Esophagus mucosa (tissue), 1 donor: ENCODE results near the gene NACC1. TPM values are rescaled to one million over a fixed set of nuclear protein-coding genes. Genes with fewer than 3 reads are reported as not detected.
"Not testable (repeated sequence)": the region's sequence is repeated elsewhere in the genome, so short reads cannot be mapped to it uniquely, and the experiment has no call there.

ENCODE experiments used
- ATAC-seq: fragments of 200-7000 bp; cut with Tn5 transposase; one replicate; pipeline ENCODE4 v1.9.1; 2020
- total RNA-seq: library from RNA; stranded (reverse); gene quantifications from one replicate; pipeline ENCODE4 v1.2.4, GENCODE V29; 2023
- donor health status: DM: yes; HTN: yes; CAD: no.

Gene NACC1
- total RNA-seq, 1 donor from 2014 or later = 40.0 TPM

DNA sequence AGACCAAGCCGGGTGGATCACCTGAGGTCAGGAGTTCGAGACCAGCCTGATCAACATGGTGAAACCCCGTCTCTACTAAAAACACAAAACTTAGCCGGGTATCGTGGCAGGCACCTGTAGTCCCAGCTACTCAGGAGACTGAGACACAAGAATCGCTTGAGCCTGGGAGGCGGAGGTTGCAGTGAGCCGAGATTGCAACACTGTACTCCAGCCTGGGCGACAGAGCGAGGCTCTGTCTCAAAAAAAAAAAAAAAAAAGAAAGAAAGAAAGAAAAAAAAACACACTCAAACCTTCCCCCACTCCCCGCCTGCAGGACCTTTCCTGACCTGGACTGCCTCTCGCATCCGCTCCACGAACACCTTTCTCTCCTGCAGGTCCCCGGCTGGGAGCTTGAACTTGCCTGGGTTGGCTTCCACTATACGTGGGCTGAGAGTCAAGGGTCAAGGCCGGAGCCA is 31.1 kb downstream of the NACC1 start:
- ATAC-seq = not testable (repeated sequence)

DNA sequence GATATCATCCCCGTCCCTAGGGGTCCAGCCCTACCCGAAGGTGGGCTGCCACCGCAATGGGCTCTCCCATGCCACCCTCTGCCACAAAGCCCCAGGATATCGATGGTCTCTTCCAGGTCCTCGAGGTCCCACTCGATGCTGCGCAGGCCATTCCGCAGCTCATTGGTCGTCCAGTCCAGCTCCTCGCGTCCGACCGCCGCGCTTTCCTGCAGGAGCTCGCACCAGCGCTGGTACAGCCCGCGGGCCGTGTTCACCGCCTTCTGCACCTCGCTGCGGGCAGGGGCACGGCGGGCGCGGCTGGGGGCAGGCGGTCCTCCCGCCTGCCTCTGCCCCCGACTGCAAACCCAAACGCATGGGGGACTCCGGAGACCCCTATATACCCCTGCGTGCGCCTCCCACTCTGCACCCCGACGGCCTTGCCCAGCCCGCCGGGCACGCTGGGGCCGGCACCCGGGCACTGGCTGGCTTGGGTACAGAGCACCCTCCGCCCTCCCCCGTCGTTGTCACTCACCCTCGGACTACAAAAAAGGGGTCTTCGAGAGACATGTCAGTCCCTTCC is 31.6 kb downstream of the NACC1 start:
- ATAC-seq = peak; percentile 0

DNA sequence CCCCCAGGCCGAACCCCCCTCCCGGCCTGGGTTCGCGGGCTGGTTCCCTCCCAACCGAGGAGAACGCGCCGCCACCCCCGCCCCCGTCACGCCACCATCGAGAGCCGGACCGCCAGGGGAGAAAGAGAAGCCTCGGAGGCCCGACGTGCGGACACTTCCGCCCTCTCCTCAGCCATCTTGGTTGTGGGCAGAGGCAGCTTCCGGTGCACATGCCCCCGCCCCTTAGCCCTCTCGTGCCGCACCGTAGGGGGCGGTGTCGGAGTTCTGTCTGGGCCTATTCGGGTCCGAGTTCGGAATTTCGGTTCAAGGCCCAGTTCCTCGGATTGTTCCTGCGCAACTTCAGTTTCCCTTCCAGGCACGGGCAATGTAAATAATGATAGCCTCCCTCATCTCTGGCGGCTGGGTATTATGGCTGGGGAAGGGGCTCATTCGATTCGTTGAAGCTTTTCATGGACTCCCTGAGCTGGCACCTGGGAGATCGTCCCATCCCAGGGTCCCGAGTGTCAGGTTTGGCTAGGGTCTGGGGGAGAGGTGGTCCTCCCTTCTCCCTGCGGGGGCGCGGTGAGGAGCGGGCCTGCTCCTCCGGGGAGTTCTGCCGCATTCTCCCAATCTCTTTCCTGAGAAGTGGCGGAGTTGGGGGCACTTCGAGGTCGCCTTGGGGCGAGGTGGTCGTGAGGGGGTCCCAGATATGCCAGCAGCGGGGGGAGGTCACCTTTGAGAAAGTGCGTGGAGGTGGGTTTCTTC is 32.3 kb downstream of the NACC1 start, which contains the start of the genes IER2 and STX10:
Gene IER2 (plus strand): TSS at position 225 of the 744 bp plus-strand sequence. CDS start 2,776 bp downstream, outside the sequence.
Gene STX10 (minus strand): TSS at position 189 of the 744 bp plus-strand sequence. CDS start 202 bp downstream, outside the sequence.
- peak; percentile 65 for ATAC-seq

DNA sequence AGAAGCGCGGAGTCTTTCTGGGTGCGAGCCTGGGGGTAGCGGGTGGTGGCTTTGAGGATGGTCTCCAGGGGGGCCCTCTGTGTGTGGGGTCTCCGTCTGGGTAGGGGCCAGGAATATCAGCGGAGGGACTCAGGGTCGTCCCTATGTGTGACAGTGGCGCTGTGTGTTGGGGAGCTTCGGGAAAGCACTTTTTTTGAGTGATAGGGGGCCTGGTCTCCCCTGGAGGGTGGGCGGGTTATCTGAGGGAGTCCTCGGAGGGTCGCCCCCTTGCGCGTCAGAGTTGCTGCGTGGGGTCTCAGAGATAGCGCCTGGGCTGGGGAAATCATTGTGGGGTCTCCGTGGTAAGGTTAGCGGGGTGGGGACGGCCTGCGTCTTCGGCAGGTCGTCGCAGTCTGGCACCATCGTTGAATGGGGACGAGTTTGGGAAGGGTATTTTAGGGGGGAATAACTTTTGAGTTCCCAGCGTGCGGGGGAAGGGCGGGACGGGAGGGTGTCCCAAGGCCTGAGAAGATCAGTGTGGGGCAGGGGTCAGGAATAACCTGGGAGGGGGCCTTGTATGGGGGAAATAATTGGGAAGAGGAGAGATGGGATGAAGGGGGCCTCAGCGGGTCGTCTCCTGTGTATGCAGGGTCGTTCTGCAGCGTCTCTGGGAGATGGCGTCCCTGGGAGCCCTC is 33.0 kb downstream of the NACC1 start:
- ATAC-seq = no peak

DNA sequence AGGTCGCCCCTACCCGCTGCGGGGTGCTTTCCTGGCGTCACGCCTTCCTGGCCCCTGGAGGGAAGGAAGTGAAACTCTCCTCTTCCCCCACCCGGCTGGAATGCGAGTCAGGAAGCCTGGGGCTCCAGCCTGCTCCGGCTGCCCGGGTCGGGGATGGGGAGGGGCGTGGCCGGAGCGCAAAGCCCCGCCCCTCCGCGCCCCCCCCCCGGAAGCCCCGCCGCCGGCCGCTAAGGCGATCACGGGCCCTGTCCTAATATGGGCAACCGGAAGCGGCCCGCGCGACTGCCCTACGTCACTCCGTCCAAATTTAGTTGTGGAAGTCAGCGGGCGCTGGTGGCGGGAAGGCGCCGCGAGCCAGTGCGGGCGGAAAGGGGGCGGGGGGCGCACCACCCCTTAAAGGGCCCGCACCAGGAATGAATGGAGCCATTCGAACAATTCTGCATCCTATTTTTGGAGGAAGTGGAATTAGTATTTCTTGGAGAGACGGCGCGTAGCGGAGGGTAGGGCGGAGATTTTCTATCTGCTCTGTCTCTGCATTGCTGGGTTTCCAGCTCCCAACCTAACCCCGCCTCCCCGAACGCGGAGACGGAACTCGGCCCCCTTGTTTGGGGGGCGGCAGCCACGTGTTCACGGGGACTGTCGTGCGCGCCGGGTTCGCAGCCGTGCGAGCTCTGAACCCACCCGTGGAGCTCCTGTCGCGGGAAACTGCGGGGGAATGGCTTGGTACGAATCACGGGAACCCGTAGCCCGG is 33.7 kb downstream of the NACC1 start:
- peak; percentile 59 for ATAC-seq

DNA sequence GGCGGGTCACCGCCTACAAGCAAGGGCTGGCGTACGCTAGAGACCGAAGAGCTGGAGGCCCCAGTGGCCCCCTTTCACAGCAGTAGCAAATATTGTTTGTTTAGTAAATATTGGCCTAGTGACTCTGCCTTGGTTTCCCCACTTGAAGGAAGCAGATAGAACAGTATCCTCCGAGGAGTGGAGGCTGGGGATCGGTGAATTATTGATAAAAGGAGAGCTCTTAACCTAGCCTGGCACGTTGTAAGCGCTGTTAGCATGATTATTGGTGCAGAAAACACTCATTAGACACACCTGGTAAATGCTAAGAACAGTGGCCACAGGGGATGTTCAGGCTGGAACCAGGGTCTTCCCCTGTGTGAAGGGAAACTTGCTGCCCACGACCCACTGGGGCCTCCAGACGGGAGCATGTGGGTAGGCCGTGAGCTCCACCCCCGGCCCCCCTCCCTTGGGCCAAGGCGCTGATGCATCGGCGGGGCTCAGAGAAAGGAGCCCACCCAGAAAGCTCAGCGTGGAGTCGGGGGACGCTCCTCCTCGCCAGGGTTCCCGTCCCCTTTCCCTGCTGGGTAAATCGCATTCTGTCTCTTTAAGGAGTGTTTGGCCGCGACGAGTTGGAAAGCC is 34.4 kb downstream of the NACC1 start:
- peak; percentile 0 for ATAC-seq

DNA sequence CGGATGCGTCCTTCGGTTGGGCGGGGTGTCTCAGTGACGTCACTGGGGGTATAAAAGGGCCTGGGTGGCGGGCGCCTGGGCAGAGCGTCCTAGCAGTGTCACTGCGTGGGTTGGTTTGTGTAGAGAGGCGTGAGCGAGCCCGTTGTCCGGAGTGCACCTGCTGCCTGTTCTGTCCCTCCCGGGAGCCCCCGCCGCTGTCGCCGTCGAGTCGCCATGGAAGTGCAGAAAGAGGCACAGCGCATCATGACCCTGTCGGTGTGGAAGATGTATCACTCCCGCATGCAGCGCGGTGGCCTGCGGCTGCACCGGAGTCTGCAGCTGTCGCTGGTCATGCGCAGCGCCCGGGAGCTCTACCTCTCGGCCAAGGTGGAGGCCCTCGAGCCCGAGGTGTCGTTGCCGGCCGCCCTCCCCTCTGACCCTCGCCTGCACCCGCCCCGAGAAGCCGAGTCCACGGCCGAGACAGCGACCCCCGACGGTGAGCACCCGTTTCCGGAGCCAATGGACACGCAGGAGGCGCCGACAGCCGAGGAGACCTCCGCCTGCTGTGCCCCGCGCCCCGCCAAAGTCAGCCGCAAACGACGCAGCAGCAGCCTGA is 35.0 kb downstream of the NACC1 start:
- peak; percentile 46 for ATAC-seq

DNA sequence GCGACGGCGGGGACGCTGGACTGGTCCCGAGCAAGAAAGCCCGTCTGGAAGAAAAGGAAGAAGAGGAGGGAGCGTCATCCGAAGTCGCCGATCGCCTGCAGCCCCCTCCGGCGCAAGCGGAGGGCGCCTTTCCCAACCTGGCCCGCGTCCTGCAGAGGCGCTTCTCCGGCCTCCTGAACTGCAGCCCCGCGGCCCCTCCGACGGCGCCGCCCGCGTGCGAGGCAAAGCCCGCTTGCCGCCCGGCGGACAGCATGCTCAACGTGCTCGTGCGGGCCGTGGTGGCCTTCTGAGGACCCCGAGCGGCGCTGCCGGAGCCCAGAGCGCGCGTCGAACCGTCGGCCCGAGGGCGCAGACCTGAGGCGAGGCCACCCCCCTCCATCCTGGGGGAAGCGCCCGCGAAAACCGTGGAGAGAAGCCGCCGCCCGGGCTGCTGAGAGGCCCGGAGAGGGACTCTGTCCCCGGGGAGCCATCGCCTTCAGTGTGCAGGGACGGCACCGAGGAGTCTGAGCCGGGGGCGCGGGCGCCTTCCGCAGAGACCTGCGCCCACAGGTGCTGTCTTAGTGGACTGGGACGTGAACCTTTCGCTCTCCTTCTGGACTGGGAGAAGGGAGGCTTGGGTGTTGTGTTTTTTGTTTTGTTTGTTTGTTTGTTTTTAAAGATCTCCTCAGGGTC is 35.6 kb downstream of the NACC1 start:
- ATAC-seq = no peak

DNA sequence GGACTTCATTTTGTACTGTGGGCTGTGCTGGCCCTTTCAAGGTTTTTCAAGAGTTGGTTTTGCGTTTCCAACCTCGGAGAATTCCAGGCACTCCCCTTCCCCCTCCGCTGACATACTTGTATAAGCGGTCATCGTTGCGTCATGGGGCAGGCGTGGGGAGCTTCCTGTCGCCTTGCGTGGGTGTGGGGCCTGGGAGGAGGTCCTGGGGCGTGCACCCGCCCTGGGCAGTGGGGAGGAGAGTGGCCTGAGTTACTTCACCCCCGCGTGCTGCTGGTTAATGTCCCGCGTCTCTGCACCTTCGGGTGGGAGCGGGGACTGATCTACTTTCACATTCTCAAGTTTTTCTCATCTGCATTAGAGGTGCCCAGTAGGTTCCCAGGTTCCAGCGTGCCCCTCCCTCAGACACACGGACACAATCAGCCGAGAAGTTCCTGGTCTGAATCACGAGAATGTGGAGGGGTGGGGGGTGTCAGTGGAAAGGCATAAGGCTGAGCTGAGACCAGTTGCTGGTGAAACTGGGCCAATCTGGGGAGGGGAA is 36.2 kb downstream of the NACC1 start:
- peak; percentile 10 for ATAC-seq

DNA sequence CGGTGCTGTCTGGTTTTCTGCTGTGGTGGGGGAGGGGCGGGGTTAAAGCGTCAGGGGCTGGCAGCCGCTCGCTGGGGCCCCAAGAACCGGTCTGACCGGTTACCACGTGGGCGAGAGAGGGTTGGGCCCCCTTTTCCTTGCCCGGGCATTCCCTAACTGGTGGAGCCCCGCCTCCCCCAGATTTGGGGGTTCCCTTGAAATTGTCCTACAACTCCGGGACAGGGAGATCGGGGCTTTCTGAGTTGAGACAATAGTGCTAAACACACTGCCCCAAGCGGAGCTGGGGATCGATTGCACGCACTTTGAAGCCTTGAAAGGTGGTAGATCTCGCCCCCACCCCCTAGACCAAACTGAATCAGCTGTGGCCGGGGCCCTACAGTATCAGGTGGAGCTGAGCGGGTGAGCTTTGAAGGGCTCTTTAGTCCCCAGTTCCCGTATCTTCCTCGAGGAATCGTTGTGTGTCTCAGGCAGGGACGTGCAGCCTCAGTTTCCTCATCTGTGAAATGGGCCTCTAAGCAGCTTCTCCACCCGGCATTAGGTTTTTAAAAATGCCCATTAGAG is 36.9 kb downstream of the NACC1 start:
- peak; percentile 18 for ATAC-seq

DNA sequence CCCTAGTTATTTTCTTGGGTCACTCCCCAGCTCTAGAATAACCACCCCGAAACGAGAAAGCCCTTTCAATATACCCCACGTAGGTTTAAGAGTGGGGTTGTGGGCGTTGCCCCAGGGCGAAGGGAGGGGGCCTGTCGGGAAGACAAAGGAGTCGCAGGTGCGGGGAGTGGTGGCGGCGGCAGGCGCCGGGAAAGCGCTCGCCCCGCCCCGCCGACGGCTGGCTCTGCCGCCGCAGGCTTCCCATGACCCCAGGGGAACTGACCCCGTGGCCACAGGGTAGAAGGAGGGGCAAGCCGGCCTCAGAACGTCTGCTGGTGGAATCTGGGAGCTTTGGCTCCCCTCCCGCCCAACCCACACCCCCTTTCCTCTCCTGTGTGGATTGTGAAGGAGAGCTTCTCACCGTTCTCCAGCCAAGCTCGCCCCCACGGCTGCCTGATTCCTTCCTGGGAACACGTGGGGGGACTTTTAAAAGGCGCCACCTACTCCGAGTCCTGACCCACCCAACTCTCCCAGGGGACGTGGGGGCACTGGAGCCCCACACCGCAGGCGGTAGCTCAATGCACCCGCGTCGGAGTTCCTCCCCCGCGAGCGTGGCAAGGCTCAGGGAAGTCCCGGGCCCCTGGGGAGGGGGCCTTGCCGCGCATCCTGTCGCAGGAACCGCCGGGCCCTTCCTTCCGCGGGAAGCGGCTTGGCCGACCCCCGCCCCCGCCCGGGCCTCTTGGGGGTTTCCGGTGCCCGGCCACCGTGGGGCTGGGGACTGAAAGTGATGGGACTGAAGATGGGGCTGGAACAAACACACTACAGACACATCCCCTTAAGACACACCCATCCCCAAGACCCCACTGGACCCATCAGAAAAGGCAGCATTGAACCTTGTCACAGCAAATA is 37.7 kb downstream of the NACC1 start:
- ATAC-seq = peak; percentile 5

DNA sequence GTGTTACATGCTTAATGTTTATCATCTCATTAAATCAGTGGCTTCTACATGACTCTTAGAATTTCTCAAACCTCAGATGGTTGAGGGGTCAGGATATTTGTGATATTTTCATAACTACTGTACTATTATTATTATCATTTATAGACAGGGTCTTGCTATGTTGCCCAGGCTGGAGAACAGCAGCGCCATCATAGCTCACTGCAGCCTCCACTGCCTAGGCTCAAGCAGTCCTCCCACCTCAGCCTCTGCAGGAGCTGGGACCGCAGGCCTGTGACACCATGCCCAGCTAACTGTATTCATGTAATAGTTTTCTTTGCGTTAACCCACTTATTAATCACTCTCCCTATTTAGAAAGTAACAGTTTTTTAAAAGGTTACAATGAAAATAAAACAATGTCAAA is 41.6 kb downstream of the NACC1 start:
- ATAC-seq = no peak

DNA sequence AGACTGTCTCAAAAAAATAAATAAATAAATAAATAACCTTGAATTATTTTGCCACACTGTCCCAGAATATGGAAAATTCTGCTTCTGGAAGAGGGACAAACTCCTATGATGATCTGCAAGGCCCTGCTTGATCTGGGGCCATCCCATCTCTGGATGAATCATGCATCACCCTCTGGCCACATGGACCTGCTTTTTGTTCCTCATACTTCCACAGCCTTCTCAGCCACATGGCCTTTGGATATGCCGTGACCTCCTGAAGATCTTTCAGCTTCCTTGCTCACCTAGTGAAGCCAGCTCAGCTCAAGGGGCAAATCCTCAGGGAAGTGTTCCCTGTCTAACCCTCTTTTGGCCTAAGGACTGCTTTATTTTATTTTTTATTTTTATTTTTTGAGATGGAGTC is 42.5 kb downstream of the NACC1 start:
- ATAC-seq = no peak

DNA sequence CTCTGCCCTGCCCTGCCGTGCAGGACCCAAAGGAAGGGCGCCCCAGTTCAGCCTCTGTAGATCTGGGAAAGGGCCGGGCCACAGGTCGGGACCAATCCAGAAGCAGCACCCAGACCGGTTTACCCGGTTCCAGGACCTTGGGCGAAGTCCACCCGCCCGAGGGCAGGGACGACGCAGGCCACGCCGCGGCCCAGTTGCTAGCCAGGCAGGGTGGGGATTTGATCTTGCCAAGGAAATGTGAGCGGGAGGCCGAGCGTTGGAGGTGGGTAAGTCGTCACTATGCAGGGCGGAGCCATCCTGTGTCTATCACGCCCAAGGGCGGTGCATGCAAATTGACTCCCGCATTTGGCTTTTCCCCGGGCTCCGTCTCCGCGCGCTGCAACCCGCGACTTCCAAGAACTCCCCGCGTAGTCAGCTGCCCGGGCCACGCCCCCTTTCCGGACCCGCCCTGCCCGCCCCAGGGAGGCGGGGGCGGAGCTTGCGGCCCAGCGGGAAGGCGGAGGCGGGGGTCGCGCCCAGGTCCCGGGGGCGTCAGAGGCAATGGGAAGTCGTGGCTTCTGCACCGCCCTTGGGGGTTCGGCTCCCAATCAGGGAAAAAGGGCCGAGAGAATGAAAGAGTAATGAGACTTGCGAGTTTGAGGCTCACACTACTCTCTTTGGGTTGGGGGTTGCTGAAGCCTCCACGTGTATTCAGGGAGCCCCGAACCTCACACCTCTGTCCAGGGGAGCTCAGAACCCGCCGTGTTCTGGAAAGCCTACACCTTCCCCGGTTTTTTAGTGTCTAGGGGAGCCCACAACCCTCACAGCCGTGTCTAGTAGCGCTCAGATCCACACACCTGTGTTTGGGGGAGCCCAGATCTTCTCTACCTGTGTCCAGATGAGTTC is 44.9 kb downstream of the NACC1 start:
- peak; percentile 82 for ATAC-seq

DNA sequence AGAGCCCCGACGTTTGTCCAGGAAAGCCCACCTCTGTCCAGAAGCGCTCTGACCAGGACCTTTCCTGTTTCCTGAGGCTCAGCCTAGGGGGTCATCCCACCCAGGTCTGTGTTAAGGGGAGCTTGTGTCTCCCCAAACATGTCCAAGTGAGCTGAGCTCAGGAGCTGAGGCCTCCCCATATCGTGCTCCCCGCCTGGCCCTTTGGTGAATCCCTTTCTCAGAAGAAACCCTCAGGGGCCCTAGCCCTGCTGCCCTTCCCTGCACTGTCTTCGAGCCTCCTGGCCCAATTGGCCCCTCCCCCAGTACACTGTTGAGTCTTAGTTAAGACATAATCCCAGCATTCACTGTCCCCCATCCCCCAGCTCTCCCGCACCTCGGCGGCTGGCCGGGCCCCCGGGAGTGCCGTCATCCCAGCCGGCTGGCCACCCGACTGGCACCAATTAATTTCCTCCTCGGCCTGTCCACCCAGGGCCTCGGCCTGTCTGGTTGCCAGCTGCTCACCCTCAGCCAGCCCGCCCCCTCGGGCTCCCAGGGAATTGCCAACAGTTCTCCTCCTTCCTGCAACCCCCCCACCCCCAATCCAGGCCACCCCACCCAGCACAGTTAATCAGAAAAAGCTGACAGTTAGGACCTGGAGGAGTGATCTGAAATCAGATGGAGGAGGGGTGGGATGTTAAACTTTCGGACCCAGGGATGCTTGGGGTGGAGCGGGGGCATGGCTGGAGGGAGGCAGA is 45.7 kb downstream of the NACC1 start:
- ATAC-seq = peak; percentile 32

DNA sequence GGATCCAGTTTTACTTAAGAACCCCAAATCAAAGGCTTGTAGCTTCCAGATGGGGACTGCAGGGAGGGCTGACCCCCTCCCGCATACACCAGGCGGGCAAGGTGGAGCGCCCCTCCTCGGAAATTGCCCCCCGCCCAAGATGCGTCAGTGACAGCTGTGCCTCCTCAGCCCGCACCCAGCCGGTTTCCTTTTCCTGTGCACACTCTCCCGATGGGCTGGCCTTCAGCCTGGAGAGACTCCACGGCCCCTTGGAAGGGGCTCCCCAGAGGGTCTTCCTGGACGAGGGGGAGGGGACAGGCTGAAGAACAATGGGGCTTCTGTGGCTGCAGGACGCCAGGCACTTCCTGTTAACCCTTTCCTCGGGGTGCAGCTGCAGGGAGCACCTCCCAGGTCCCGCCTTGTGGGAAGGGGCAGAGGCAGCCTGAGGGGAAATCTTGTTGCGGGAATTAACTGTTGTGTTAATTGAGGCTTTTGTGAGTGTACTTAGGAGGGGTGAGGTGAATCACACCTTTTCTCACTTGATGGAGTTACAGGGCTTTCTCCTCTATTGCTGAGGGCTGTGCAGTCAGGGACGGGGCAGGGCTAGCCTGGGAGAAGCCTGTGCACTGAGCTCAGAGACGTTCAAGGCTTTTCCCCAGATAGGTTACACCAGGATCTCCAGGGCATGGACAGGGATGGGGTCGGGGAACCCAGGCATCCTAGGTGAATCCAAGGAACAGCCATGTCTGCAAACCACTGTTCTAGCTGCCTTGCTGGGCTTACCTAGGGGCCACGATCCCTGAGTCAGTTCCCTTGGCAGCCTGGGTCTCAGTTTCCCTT is 46.5 kb downstream of the NACC1 start:
- ATAC-seq = peak; percentile 46
